ENCODE data around the gene IFNK.

The IFNK gene

GRCh38 chr9:27569406-27569805 lies 45.3 kb downstream of the IFNK start:
- Histone ChIP-seq H3K36me3 (ENCODE audit: control insufficient read depth in 2 of 2, insufficient read depth in 2 of 2, low read length in 2 of 2) (no peaks in the 10 kb centered on the region), H3K9me3 (ENCODE audit: control insufficient read depth in 2 of 2, low read length in 2 of 2) (no peaks in the 10 kb centered on the region), H3K27me3 (ENCODE audit: control insufficient read depth in 2 of 2, insufficient read depth in 2 of 2, low read length in 2 of 2) (no peaks in the 10 kb centered on the region), H3K9ac (ENCODE audit: low read depth in 1 of 2, low read length in 2 of 2) (no peak overlapping the region), H3K27ac (ENCODE audit: low read depth in 2 of 2, low read length in 2 of 2) (no peak overlapping the region), H3K4me1 (ENCODE audit: control insufficient read depth in 2 of 2, insufficient read depth in 2 of 2, low read length in 2 of 2) (peaks cover 4 to 12% of the 10 kb centered on the region in 2 donors), H3K4me3 (ENCODE audit: low read length in 2 of 2) (no peak overlapping the region)

- H3K4me3 ChIP-seq (ENCODE audit: low read length in 2 of 2) = no peak overlapping the region
Measured at GRCh38 chr9:27571011-27571410, 46.9 kb downstream of the IFNK start.

GRCh38 chr9:27572061-27572460 lies 48.0 kb downstream of the IFNK start:
- Histone ChIP-seq H3K27ac (ENCODE audit: low read depth in 2 of 2, low read length in 2 of 2) (peak overlapping the region; percentile 93 to 97), H3K4me3 (ENCODE audit: low read length in 2 of 2) (peak overlapping the region; percentile 74 to 86), H3K9ac (ENCODE audit: low read depth in 1 of 2, low read length in 2 of 2) (peak overlapping the region; percentile 79 to 92), H3K36me3 (ENCODE audit: control insufficient read depth in 2 of 2, insufficient read depth in 2 of 2, low read length in 2 of 2) (no peaks in the 10 kb centered on the region), H3K9me3 (ENCODE audit: control insufficient read depth in 2 of 2, low read length in 2 of 2) (no peaks in the 10 kb centered on the region), H3K27me3 (ENCODE audit: control insufficient read depth in 2 of 2, insufficient read depth in 2 of 2, low read length in 2 of 2) (no peaks in the 10 kb centered on the region), H3K4me1 (ENCODE audit: control insufficient read depth in 2 of 2, insufficient read depth in 2 of 2, low read length in 2 of 2) (peaks cover 4 to 13% of the 10 kb centered on the region in 2 donors)

More at GRCh38 chr9:27571011-27571410, 46.9 kb downstream of the IFNK start:
- no peaks in the 10 kb centered on the region for H3K27me3 ChIP-seq (ENCODE audit: control insufficient read depth in 2 of 2, insufficient read depth in 2 of 2, low read length in 2 of 2)
- H3K4me1 ChIP-seq (ENCODE audit: control insufficient read depth in 2 of 2, insufficient read depth in 2 of 2, low read length in 2 of 2) = peaks cover 4 to 13% of the 10 kb centered on the region in 2 donors
- no peaks in the 10 kb centered on the region for H3K9me3 ChIP-seq (ENCODE audit: control insufficient read depth in 2 of 2, low read length in 2 of 2)
- H3K36me3 ChIP-seq (ENCODE audit: control insufficient read depth in 2 of 2, insufficient read depth in 2 of 2, low read length in 2 of 2) = no peaks in the 10 kb centered on the region
- no peak overlapping the region for H3K9ac ChIP-seq (ENCODE audit: low read depth in 1 of 2, low read length in 2 of 2)
- H3K27ac ChIP-seq (ENCODE audit: low read depth in 2 of 2, low read length in 2 of 2) = peak overlapping the region in 1 of 2 donors; percentile 27

GRCh38 chr9:27572566-27572917 lies 48.5 kb downstream of the IFNK start:
- Histone ChIP-seq H3K27ac (ENCODE audit: low read depth in 2 of 2, low read length in 2 of 2) (peak overlapping the region; percentile 93 to 97), H3K4me1 (ENCODE audit: control insufficient read depth in 2 of 2, insufficient read depth in 2 of 2, low read length in 2 of 2) (peaks cover 4 to 13% of the 10 kb centered on the region in 2 donors), H3K9ac (ENCODE audit: low read depth in 1 of 2, low read length in 2 of 2) (peak overlapping the region; percentile 79 to 92), H3K36me3 (ENCODE audit: control insufficient read depth in 2 of 2, insufficient read depth in 2 of 2, low read length in 2 of 2) (no peaks in the 10 kb centered on the region), H3K9me3 (ENCODE audit: control insufficient read depth in 2 of 2, low read length in 2 of 2) (no peaks in the 10 kb centered on the region), H3K27me3 (ENCODE audit: control insufficient read depth in 2 of 2, insufficient read depth in 2 of 2, low read length in 2 of 2) (no peaks in the 10 kb centered on the region), H3K4me3 (ENCODE audit: low read length in 2 of 2) (peak overlapping the region; percentile 74 to 86)

- Histone ChIP-seq H3K9me3 (ENCODE audit: control insufficient read depth in 2 of 2, low read length in 2 of 2) (no peaks in the 10 kb centered on the region), H3K27ac (ENCODE audit: low read depth in 2 of 2, low read length in 2 of 2) (peak within 1 kb of the TSS; percentile 93 to 97), H3K4me1 (ENCODE audit: control insufficient read depth in 2 of 2, insufficient read depth in 2 of 2, low read length in 2 of 2) (peaks cover 4 to 13% of the 10 kb centered on the region in 2 donors), H3K9ac (ENCODE audit: low read depth in 1 of 2, low read length in 2 of 2) (peak within 1 kb of the TSS; percentile 79 to 92), H3K36me3 (ENCODE audit: control insufficient read depth in 2 of 2, insufficient read depth in 2 of 2, low read length in 2 of 2) (no peaks in the 10 kb centered on the region), H3K4me3 (ENCODE audit: low read length in 2 of 2) (peak within 1 kb of the TSS; percentile 74 to 86), H3K27me3 (ENCODE audit: control insufficient read depth in 2 of 2, insufficient read depth in 2 of 2, low read length in 2 of 2) (no peaks in the 10 kb centered on the region)
Measured at GRCh38 chr9:27572918-27573633, 49.0 kb downstream of the IFNK start, which contains the start of gene C9orf72. C9orf72 (minus strand) TSS chr9:27573481; CDS start chr9:27567120, 6,361 bp downstream.

- Histone ChIP-seq H3K27me3 (ENCODE audit: control insufficient read depth in 2 of 2, insufficient read depth in 2 of 2, low read length in 2 of 2) (no peaks in the 10 kb centered on the region), H3K9me3 (ENCODE audit: control insufficient read depth in 2 of 2, low read length in 2 of 2) (no peaks in the 10 kb centered on the region), H3K4me1 (ENCODE audit: control insufficient read depth in 2 of 2, insufficient read depth in 2 of 2, low read length in 2 of 2) (peaks cover 4 to 13% of the 10 kb centered on the region in 2 donors), H3K36me3 (ENCODE audit: control insufficient read depth in 2 of 2, insufficient read depth in 2 of 2, low read length in 2 of 2) (no peaks in the 10 kb centered on the region), H3K4me3 (ENCODE audit: low read length in 2 of 2) (peak overlapping the region; percentile 74 to 86), H3K9ac (ENCODE audit: low read depth in 1 of 2, low read length in 2 of 2) (peak overlapping the region; percentile 75 to 77), H3K27ac (ENCODE audit: low read depth in 2 of 2, low read length in 2 of 2) (peak overlapping the region; percentile 93 to 97)
Measured at GRCh38 chr9:27573634-27574590, 49.8 kb downstream of the IFNK start.
